K562 (cell line): ENCODE results near the gene LIMS1. TPM values are rescaled to one million over a fixed set of nuclear protein-coding genes. Genes with fewer than 3 reads are reported as not detected.

Experiments
- ASH1L ChIP-seq: fragments of 450-650 bp; IDR thresholded peaks from 2 replicates; pipeline ENCODE4 v1.6.1; 2018; ENCODE audit warnings: borderline replicate concordance, mild to moderate bottlenecking, low read depth; ENCODE audit not compliant: partially characterized antibody
- GABPA ChIP-seq: fragments of 200-800 bp; sonication (Bioruptor generic); conservative IDR thresholded peaks from 2 replicates; pipeline ENCODE4 v1.6.1; 2016; ENCODE audit warnings: low read depth, missing genetic modification characterization, missing compliant biosample characterization
- MAFF ChIP-seq: IDR thresholded peaks from 2 replicates; pipeline ENCODE4 v1.6.1; 2012; ENCODE audit warnings: low read length, improper control_type of control experiment
- MAFG ChIP-seq: fragments of 450-650 bp; conservative IDR thresholded peaks from 2 replicates; pipeline ENCODE4 v1.6.1; 2016; ENCODE audit warnings: missing genetic modification characterization, missing compliant biosample characterization
- MYNN ChIP-seq, 2 experiments: sonication (generic); formaldehyde crosslinking in 1 of 2; IDR thresholded peaks; 2 replicates each; pipeline versions ENCODE4 v1.5.0 to v1.6.1; 2016 to 2020; ENCODE audit warnings: antibody characterized with exemption in 1 of 2, missing genetic modification reagents in 1 of 2
- RFX5 ChIP-seq: IDR thresholded peaks from 2 replicates; pipeline ENCODE4 v1.6.1; 2011; ENCODE audit warnings: low read depth, mild to moderate bottlenecking, improper control_type of control experiment, low read length
- RNF219 ChIP-seq: fragments of 250-450 bp; sonication (Bioruptor Pico); IDR thresholded peaks from 2 replicates; pipeline ENCODE4 v1.5.0; 2022; ENCODE audit warnings: mild to moderate bottlenecking
- THRB ChIP-seq: fragments of 450-650 bp; formaldehyde crosslinking; conservative IDR thresholded peaks from 2 replicates; pipeline ENCODE4 v1.4.0; 2022; ENCODE audit warnings: mild to moderate bottlenecking, missing genetic modification characterization
- ZNF12 ChIP-seq: sonication (generic); formaldehyde crosslinking; IDR thresholded peaks from 2 replicates; pipeline ENCODE4 v1.4.0; 2020; ENCODE audit warnings: mild to moderate bottlenecking, missing genetic modification reagents
- ZNF592 ChIP-seq: fragments of 450-650 bp; IDR thresholded peaks from 2 replicates; pipeline ENCODE4 v1.6.1; 2017; ENCODE audit warnings: antibody characterized with exemption, mild to moderate bottlenecking
- ZNF639 ChIP-seq, 2 experiments: fragments of 200-800 bp in 1 of 2; sonication (Bioruptor generic) in 1 of 2; sonication (generic) in 1 of 2; formaldehyde crosslinking in 1 of 2; IDR thresholded peaks in 1 of 2; conservative IDR thresholded peaks in 1 of 2; 2 replicates each; pipeline versions ENCODE4 v1.5.0 to v1.6.1; 2016 to 2020; ENCODE audit warnings: missing compliant biosample characterization in 1 of 2, missing genetic modification characterization in 1 of 2, missing genetic modification reagents in 1 of 2
- ZNF785 ChIP-seq: fragments of 250-450 bp; sonication (Bioruptor Pico); IDR thresholded peaks from 2 replicates; pipeline ENCODE4 v1.4.0; 2020; ENCODE audit warnings: mild to moderate bottlenecking
- polyA plus RNA-seq, 8 experiments: library from polyadenylated mRNA; depleted of rRNA in 4 of 8; stranded (reverse) in 5 of 8; unstranded in 3 of 8; fragments of >200 nt; fragmentation: Nextera tagmentation in 2 of 8; fragmentation: Illumina TruSeq in 1 of 8; extraction: Ambion mirVana in 2 of 8; extraction: Trizol in 1 of 8; gene quantifications; 2 replicates each; pipeline versions ENCODE4 v1.2.1 to v1.2.3, GENCODE V29; 2011 to 2014; ENCODE audit warnings: inconsistent platforms in 1 of 8, missing spikeins in 1 of 8
- total RNA-seq, 7 experiments: library from RNA; depleted of rRNA in 6 of 7; stranded (reverse); fragments of >200 nt in 6 of 7; fragmentation: Illumina TruSeq in 2 of 7; extraction: Trizol in 2 of 7; gene quantifications; 2 replicates each; pipeline versions ENCODE4 v1.2.1 to v1.2.3, GENCODE V29; 2011 to 2021; ENCODE audit warnings: low replicate concordance in 1 of 7

LIMS1 gene
- total and polyA plus RNA-seq, 9 of the 15 experiments (the other 6 are each of a cell fraction or from before 2014, with no cell fraction given): 52.8 to 134 (median 81.0) TPM

- no peak for TF ChIP-seq ZNF592
- no peak for TF ChIP-seq ASH1L
- TF ChIP-seq MAFG (tag): peak; percentile 58
- peak; percentile 13; the same call in 1 of the 2 replicates for TF ChIP-seq MAFF
- TF ChIP-seq ZNF12 (CRISPR knock-in tag): no peak
- TF ChIP-seq MYNN (IDR thresholded peaks at IDR 0.05): no peak
- TF ChIP-seq MYNN (CRISPR knock-in tag; IDR thresholded peaks at IDR 0.05): no peak
- no peak for TF ChIP-seq RNF219 (CRISPR knock-in tag)
- no peak for TF ChIP-seq ZNF639 (CRISPR knock-in tag; conservative IDR thresholded peaks at IDR 0.05 in 1 of 2, IDR thresholded peaks at IDR 0.05 in 1 of 2)
- TF ChIP-seq RFX5: no peak
- 0 out of 2 replicates have a peak, but pooled peaks have one; percentile 5 for TF ChIP-seq GABPA
- TF ChIP-seq ZNF785 (CRISPR knock-in tag): no peak
- no peak for TF ChIP-seq THRB
Observed at GRCh38 chr2:108621687-108622681, 87.7 kb downstream of the LIMS1 start (continued).
